T-cell (primary cell): ENCODE data around the gene ADGRG7. TPM values are rescaled to one million over a fixed set of nuclear protein-coding genes. Genes with fewer than 3 reads are reported as not detected.

Source experiments
- ATAC-seq, 4 experiments: fragments of 200-7000 bp in 3 of 4; fragments of 150-1000 bp in 1 of 4; cut with Tn5 transposase; replicated peaks in 1 of 4; 1 replicate in 3 of 4; 2 replicates in 1 of 4; pipeline ENCODE4 v1.10.0; 2021; ENCODE audit warnings: moderate library complexity in 3 of 4, mild to moderate bottlenecking in 2 of 4, moderate number of reproducible peaks in 1 of 4
- CTCF ChIA-PET, 2 donors: fragments of 300-600 bp; sonication (Branson Sonifier 250); formaldehyde crosslinking; loops; one replicate each; lab custom pipeline; 2022; ENCODE audit warnings: antibody characterized with exemption in 2 of 2; lab: Charles Lee
- POLR2A ChIA-PET, 2 donors: fragments of 300-600 bp; sonication (Branson Sonifier 250); formaldehyde crosslinking; loops; one replicate each; lab custom pipeline; 2022; ENCODE audit warnings: antibody characterized with exemption in 2 of 2; lab: Charles Lee
- DNase-seq, 35 experiments: peaks; one replicate each; pipeline versions ENCODE4 v3.0.0 to v3.0.0-alpha.2; 2013 to 2023
- H3K27ac ChIP-seq: one replicate; pipeline ENCODE4 v1.5.1; 2013; ENCODE audit warnings: low read length
- H3K27me3 ChIP-seq, 2 experiments: replicated peaks in 1 of 2; 1 replicate in 1 of 2; 2 replicates in 1 of 2; pipeline versions ENCODE4 v1.6.1 to v1.7.0; 2013; ENCODE audit warnings: low read length in 1 of 2, mixed read lengths in 1 of 2; ENCODE audit not compliant: control insufficient read depth in 2 of 2, insufficient read depth in 2 of 2; ENCODE audit errors: extremely low read depth in 1 of 2
- H3K36me3 ChIP-seq, 2 donors: 1 replicate in 1 of 2; 2 replicates in 1 of 2; pipeline versions ENCODE4 v1.6.1 to v1.7.0; 2013; ENCODE audit warnings: low read length in 1 of 2; ENCODE audit not compliant: control insufficient read depth in 2 of 2, insufficient read depth in 1 of 2; ENCODE audit errors: extremely low read depth in 1 of 2
- H3K4me1 ChIP-seq, 2 experiments: 1 replicate in 1 of 2; 2 replicates in 1 of 2; pipeline versions ENCODE4 v1.6.1 to v1.7.0; 2013; ENCODE audit warnings: low read length in 2 of 2, mixed read lengths in 1 of 2; ENCODE audit not compliant: insufficient read depth in 2 of 2, control insufficient read depth in 1 of 2; ENCODE audit errors: extremely low read depth in 1 of 2
- H3K4me3 ChIP-seq, 2 donors: 1 replicate in 1 of 2; 2 replicates in 1 of 2; pipeline versions ENCODE4 v1.5.1 to v1.7.0; 2013; ENCODE audit warnings: mild to moderate bottlenecking in 2 of 2, low read length in 1 of 2, moderate library complexity in 1 of 2; ENCODE audit not compliant: control insufficient read depth in 1 of 2; ENCODE audit errors: extremely low read depth in 1 of 2
- H3K9me3 ChIP-seq: 2 replicates; pipeline ENCODE4 v1.7.0; 2013
- H3K27ac Mint-ChIP-seq, 2 donors: one replicate each; pipeline ENCODE4 v1.8.0; 2020 to 2021; ENCODE audit warnings: mild to moderate bottlenecking in 2 of 2, mixed read lengths in 2 of 2
- H3K27me3 Mint-ChIP-seq, 2 donors: one replicate each; pipeline ENCODE4 v1.8.0; 2021 to 2022; ENCODE audit warnings: mixed read lengths in 2 of 2
- H3K36me3 Mint-ChIP-seq: one replicate; pipeline ENCODE4 v1.8.0; 2021; ENCODE audit warnings: mixed read lengths
- H3K4me1 Mint-ChIP-seq, 3 donors: one replicate each; pipeline ENCODE4 v1.8.0; 2020 to 2022; ENCODE audit warnings: mixed read lengths in 3 of 3, mild to moderate bottlenecking in 1 of 3
- H3K4me3 Mint-ChIP-seq, 3 donors: one replicate each; pipeline ENCODE4 v1.8.0; 2020 to 2022; ENCODE audit warnings: mild to moderate bottlenecking in 3 of 3, mixed read lengths in 3 of 3, moderate library complexity in 3 of 3
- H3K9me3 Mint-ChIP-seq, 3 donors: one replicate each; pipeline ENCODE4 v1.8.0; 2020 to 2022; ENCODE audit warnings: mixed read lengths in 3 of 3
- WGBS: methylation state at CpG from one replicate; pipeline ENCODE4 v1.1.5; 2013; ENCODE audit warnings: missing lambda C conversion rate; ENCODE audit not compliant: insufficient coverage; 5-methylcytosine and 5-hydroxymethylcytosine counted together
- total RNA-seq, 35 experiments: library from RNA in 6 of 35; stranded (reverse) in 6 of 35; fragments of 120-200 nt in 1 of 35; gene quantifications; one replicate each; pipeline versions ENCODE4 v1.2.1 to v1.2.4 and lab custom pipeline; 2013 to 2026

Gene ADGRG7
- total RNA-seq, 5 donors from 2014 or later (not counting 1 experiment from before 2014, with no cell fraction given) = not detected

GRCh38 chr3:100590114-100590839 is 19.1 kb upstream of the ADGRG7 start:
- Histone ChIP-seq H3K27me3 (no peaks in the 10 kb centered on the region), H3K9me3 (no peaks in the 10 kb centered on the region), H3K36me3 (no peaks in the 10 kb centered on the region), H3K4me3 (no peak overlapping the region), H3K27ac (no peak overlapping the region), H3K4me1 (peaks cover 0 to 2% of the 10 kb centered on the region in 2 experiments)
- POLR2A ChIA-PET = no interaction called here
- Mint-ChIP-seq H3K36me3 (no peaks in the 10 kb centered on the region), H3K9me3 (no peaks in the 10 kb centered on the region), H3K27me3 (no peaks in the 10 kb centered on the region), H3K4me1 (peaks cover 3 to 7% (median 5%) of the 10 kb centered on the region in 3 donors), H3K4me3 (peak overlapping the region in 2 of 3 donors; percentile 1 to 37), H3K27ac (no peak overlapping the region)
- DNase-seq (peak in 34 of 35 experiments; percentile 17 to 84 (median 42)), ATAC-seq (peak; percentile 80 to 86 (median 82))
- WGBS = 81% methylated on average over 3 of the region's 10 CpGs
- CTCF ChIA-PET = interaction anchor here (0.6 to 1.8 kb wide), 10 partner anchors 11 to 759 kb away, joined by 3 to 10 read pairs (median 4); no protein-coding TSS in a partner anchor

GRCh38 chr3:100590840-100591147 is 18.6 kb upstream of the ADGRG7 start:
- Histone ChIP-seq H3K36me3 (no peaks in the 10 kb centered on the region), H3K9me3 (no peaks in the 10 kb centered on the region), H3K27me3 (no peaks in the 10 kb centered on the region), H3K4me3 (no peak overlapping the region), H3K4me1 (peaks cover 0 to 2% of the 10 kb centered on the region in 2 experiments), H3K27ac (no peak overlapping the region)
- Mint-ChIP-seq H3K4me3 (no peak overlapping the region), H3K36me3 (no peaks in the 10 kb centered on the region), H3K27me3 (no peaks in the 10 kb centered on the region), H3K27ac (no peak overlapping the region), H3K4me1 (peaks cover 3 to 7% (median 5%) of the 10 kb centered on the region in 3 donors), H3K9me3 (no peaks in the 10 kb centered on the region)
- ChIA-PET CTCF (interaction anchor here (0.7 to 1.8 kb wide), 10 partner anchors 10 to 759 kb away, joined by 3 to 11 read pairs (median 4); no protein-coding TSS in a partner anchor), POLR2A (no interaction called here)
- no peak for ATAC-seq
- no peak for DNase-seq
- WGBS = no CpG with 5 or more reads among the region's 1 CpG

GRCh38 chr3:100591411-100591810 is 18.0 kb upstream of the ADGRG7 start:
- H3K4me1 Mint-ChIP-seq = peaks cover 3 to 7% (median 5%) of the 10 kb centered on the region in 3 donors
- no peaks in the 10 kb centered on the region for H3K36me3 ChIP-seq

GRCh38 chr3:100600181-100601042 is 9.0 kb upstream of the ADGRG7 start:
- no peak overlapping the region for H3K4me3 Mint-ChIP-seq
- Histone ChIP-seq H3K36me3 (no peaks in the 10 kb centered on the region), H3K27ac (no peak overlapping the region), H3K27me3 (peaks cover 0 to 3% of the 10 kb centered on the region in 2 experiments), H3K4me3 (no peak overlapping the region), H3K4me1 (peaks cover 7 to 10% of the 10 kb centered on the region in 2 experiments), H3K9me3 (no peaks in the 10 kb centered on the region)
- ATAC-seq (no peak), DNase-seq (peak in 3 of 35 experiments; percentile 4 to 9 (median 6))
- H3K27me3 Mint-ChIP-seq = peaks cover 0 to 3% of the 10 kb centered on the region in 2 donors
- H3K27ac Mint-ChIP-seq = no peak overlapping the region
- POLR2A ChIA-PET = no interaction called here
- H3K4me1 Mint-ChIP-seq = peaks cover 17 to 25% (median 20%) of the 10 kb centered on the region in 3 donors
- peaks cover 6 to 10% (median 9%) of the 10 kb centered on the region in 3 donors for H3K9me3 Mint-ChIP-seq
- peaks cover 9% of the 10 kb centered on the region for H3K36me3 Mint-ChIP-seq
- 60% methylated on average over 9 of the region's 11 CpGs for WGBS
- CTCF ChIA-PET = interaction anchor here (0.6 to 1.2 kb wide), 3 partner anchors 9 to 352 kb away, joined by 3 to 4 read pairs (median 3); no protein-coding TSS in a partner anchor

More at GRCh38 chr3:100591411-100591810, 18.0 kb upstream of the ADGRG7 start:
- DNase-seq (no peak), ATAC-seq (no peak)
- no peak overlapping the region for H3K27ac ChIP-seq
- H3K4me1 ChIP-seq = peaks cover 0 to 2% of the 10 kb centered on the region in 2 experiments
- no peak overlapping the region for H3K4me3 Mint-ChIP-seq
- H3K36me3 Mint-ChIP-seq = no peaks in the 10 kb centered on the region
- no peaks in the 10 kb centered on the region for H3K9me3 Mint-ChIP-seq
- H3K27me3 Mint-ChIP-seq = no peaks in the 10 kb centered on the region
- H3K9me3 ChIP-seq = no peaks in the 10 kb centered on the region
- CTCF ChIA-PET = interaction anchor here (0.5 to 1.8 kb wide), 26 partner anchors 9 to 1081 kb away, joined by 3 to 11 read pairs (median 4); no protein-coding TSS in a partner anchor
- H3K4me3 ChIP-seq = no peak overlapping the region
- POLR2A ChIA-PET = interaction anchor here (0.6 kb wide), 4 partner anchors 13 to 774 kb away, joined by 3 to 5 read pairs (median 4); partner anchors contain the start of gene CMSS1 (in 1 of the 2)
- no peak overlapping the region for H3K27ac Mint-ChIP-seq
- no peaks in the 10 kb centered on the region for H3K27me3 ChIP-seq
- no CpG with 5 or more reads among the region's 3 CpGs for WGBS

GRCh38 chr3:100602506-100603444 is 6.6 kb upstream of the ADGRG7 start:
- H3K27ac ChIP-seq = no peak overlapping the region
- WGBS = no CpG with 5 or more reads among the region's 7 CpGs
- POLR2A ChIA-PET = no interaction called here

More at GRCh38 chr3:100602506-100603444, 6.6 kb upstream of the ADGRG7 start:
- peak in 1 of 4 experiments; percentile 9 for ATAC-seq
- Histone ChIP-seq H3K4me1 (peaks cover 7 to 10% of the 10 kb centered on the region in 2 experiments), H3K9me3 (no peaks in the 10 kb centered on the region), H3K36me3 (no peaks in the 10 kb centered on the region), H3K4me3 (no peak overlapping the region), H3K27me3 (peaks cover 0 to 5% of the 10 kb centered on the region in 2 experiments)
- H3K4me1 Mint-ChIP-seq = peaks cover 17 to 25% (median 20%) of the 10 kb centered on the region in 3 donors
- H3K36me3 Mint-ChIP-seq = peaks cover 9% of the 10 kb centered on the region
- DNase-seq = no peak
- peak overlapping the region; percentile 48 to 50 for H3K27ac Mint-ChIP-seq
- H3K4me3 Mint-ChIP-seq = peak overlapping the region; percentile 49 to 52 (median 50)
- CTCF ChIA-PET = interaction anchor here (0.6 to 1.2 kb wide), 5 partner anchors 11 to 1200 kb away, joined by 3 read pairs; no protein-coding TSS in a partner anchor
- peaks cover 0 to 3% of the 10 kb centered on the region in 2 donors for H3K27me3 Mint-ChIP-seq
- peaks cover 6 to 10% (median 9%) of the 10 kb centered on the region in 3 donors for H3K9me3 Mint-ChIP-seq
